ENCODE measurements around the gene COPA. TPM values are rescaled to one million over a fixed set of nuclear protein-coding genes. Genes with fewer than 3 reads are reported as not detected.

Gene COPA
- total RNA-seq, 1 experiment from 2014 or later: 141 TPM

- Histone ChIP-seq H3K4me1 (ENCODE audit: insufficient read depth, low read length) (no peaks in the 10 kb centered on the region), H2AFZ (ENCODE audit: low read length) (no peak overlapping the region), H3K27me3 (ENCODE audit: low read length) (no peaks in the 10 kb centered on the region), H3F3A (ENCODE audit: low read length, unreplicated experiment) (no peaks in the 10 kb centered on the region), H3K36me3 (ENCODE audit: low read depth, low read length) (no peaks in the 10 kb centered on the region), H3K9me2 (replicated peaks; ENCODE audit: low read length) (no peaks in the 10 kb centered on the region), H3K27ac (ENCODE audit: low read length) (no peak overlapping the region), H3K4me2 (ENCODE audit: low read length) (no peak overlapping the region), H4K20me1 (ENCODE audit: low read length) (no peaks in the 10 kb centered on the region), H3K9ac (ENCODE audit: low read length) (no peak overlapping the region), H3K79me2 (ENCODE audit: low read length) (no peaks in the 10 kb centered on the region), H3K9me3 (ENCODE audit: low read length) (no peaks in the 10 kb centered on the region), H3K4me3 (ENCODE audit: low read length) (no peak overlapping the region)
- intact Hi-C loops (cut with micrococcal nuclease): no loop called here
- CTCF ChIA-PET: no interaction called here
- TF ChIP-seq, protein P1, sequence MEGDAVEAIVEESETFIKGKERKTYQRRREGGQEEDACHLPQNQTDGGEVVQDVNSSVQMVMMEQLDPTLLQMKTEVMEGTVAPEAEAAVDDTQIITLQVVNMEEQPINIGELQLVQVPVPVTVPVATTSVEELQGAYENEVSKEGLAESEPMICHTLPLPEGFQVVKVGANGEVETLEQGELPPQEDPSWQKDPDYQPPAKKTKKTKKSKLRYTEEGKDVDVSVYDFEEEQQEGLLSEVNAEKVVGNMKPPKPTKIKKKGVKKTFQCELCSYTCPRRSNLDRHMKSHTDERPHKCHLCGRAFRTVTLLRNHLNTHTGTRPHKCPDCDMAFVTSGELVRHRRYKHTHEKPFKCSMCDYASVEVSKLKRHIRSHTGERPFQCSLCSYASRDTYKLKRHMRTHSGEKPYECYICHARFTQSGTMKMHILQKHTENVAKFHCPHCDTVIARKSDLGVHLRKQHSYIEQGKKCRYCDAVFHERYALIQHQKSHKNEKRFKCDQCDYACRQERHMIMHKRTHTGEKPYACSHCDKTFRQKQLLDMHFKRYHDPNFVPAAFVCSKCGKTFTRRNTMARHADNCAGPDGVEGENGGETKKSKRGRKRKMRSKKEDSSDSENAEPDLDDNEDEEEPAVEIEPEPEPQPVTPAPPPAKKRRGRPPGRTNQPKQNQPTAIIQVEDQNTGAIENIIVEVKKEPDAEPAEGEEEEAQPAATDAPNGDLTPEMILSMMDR (conservative IDR thresholded peaks at IDR 0.05; ENCODE audit: low read depth, low read length): no peak
- no peak for TF ChIP-seq EZH2 (IDR thresholded peaks at IDR 0.05; ENCODE audit: low read length, unreplicated experiment)
- TF ChIP-seq EZH2phosphoT487 (IDR thresholded peaks at IDR 0.05; ENCODE audit: borderline replicate concordance, low read length): no peak
- DNase-seq: no peak
- POLR2A ChIA-PET (ENCODE audit: unreplicated experiment): interaction anchor here (0.6 kb wide), 1 partner anchor 1193 kb away, joined by 4 read pairs; no protein-coding TSS in a partner anchor
- BruUV-seq (replicated peaks): no TSS peak
- no peak for ATAC-seq
Observed at GRCh38 chr1:160371756-160372155, 28.7 kb upstream of the COPA start.

GRCh38 chr1:160371346-160371631 is 28.2 kb upstream of the COPA start:
- no peak overlapping the region for H3K9ac ChIP-seq (ENCODE audit: low read length)
- intact Hi-C loops (cut with micrococcal nuclease): no loop called here
- BruUV-seq (replicated peaks): no TSS peak
- H3F3A ChIP-seq (ENCODE audit: low read length, unreplicated experiment): no peaks in the 10 kb centered on the region
- no peaks in the 10 kb centered on the region for H4K20me1 ChIP-seq (ENCODE audit: low read length)
- H3K36me3 ChIP-seq (ENCODE audit: low read depth, low read length): no peaks in the 10 kb centered on the region
- ChIA-PET POLR2A (ENCODE audit: unreplicated experiment) (interaction anchor here (0.6 kb wide), 1 partner anchor 29 kb away, joined by 3 read pairs; no protein-coding TSS in a partner anchor), CTCF (no interaction called here)
- H3K27ac ChIP-seq (ENCODE audit: low read length): no peak overlapping the region
- H3K27me3 ChIP-seq (ENCODE audit: low read length): no peaks in the 10 kb centered on the region
- ATAC-seq: no peak
- no peak for DNase-seq
- no peaks in the 10 kb centered on the region for H3K4me1 ChIP-seq (ENCODE audit: insufficient read depth, low read length)
- H3K9me2 ChIP-seq (replicated peaks; ENCODE audit: low read length): no peaks in the 10 kb centered on the region
- no peak for TF ChIP-seq EZH2 (IDR thresholded peaks at IDR 0.05; ENCODE audit: low read length, unreplicated experiment)
- TF ChIP-seq EZH2phosphoT487 (IDR thresholded peaks at IDR 0.05; ENCODE audit: borderline replicate concordance, low read length): no peak
- no peaks in the 10 kb centered on the region for H3K9me3 ChIP-seq (ENCODE audit: low read length)
- H3K79me2 ChIP-seq (ENCODE audit: low read length): no peaks in the 10 kb centered on the region
- no peak overlapping the region for H3K4me3 ChIP-seq (ENCODE audit: low read length)
- no peak overlapping the region for H2AFZ ChIP-seq (ENCODE audit: low read length)
- no peak overlapping the region for H3K4me2 ChIP-seq (ENCODE audit: low read length)

DNA sequence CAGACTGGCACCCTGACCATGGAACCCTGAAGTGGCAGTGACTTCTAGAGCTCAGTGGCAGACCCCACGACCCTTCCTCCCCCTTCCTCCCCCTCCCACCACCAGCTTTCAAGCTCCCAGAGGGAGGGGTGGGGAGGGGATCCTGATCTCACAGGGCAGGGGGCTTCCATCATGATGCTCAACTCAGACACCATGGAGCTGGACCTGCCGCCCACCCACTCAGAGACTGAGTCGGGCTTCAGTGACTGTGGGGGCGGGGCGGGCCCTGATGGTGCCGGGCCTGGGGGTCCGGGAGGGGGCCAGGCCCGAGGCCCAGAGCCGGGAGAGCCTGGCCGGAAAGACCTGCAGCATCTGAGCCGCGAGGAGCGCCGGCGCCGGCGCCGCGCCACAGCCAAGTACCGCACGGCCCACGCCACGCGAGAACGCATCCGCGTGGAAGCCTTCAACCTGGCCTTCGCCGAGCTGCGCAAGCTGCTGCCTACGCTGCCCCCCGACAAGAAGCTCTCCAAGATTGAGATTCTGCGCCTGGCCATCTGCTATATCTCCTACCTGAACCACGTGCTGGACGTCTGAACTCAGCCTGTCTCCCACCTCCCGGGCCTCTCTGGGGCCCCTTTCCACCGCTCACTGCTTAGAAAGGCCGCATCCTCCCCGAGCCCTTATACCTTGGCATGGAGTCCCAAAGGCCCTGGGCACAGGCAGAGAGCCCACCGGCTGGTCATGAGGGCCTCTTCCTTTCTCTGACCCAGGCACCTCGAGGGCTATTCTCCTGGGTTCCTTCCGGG is 27.7 kb upstream of the COPA start:
- Histone ChIP-seq H3K9me3 (ENCODE audit: low read length) (no peaks in the 10 kb centered on the region), H3K27ac (ENCODE audit: low read length) (no peak overlapping the region), H3K9me2 (replicated peaks; ENCODE audit: low read length) (no peaks in the 10 kb centered on the region), H3F3A (ENCODE audit: low read length, unreplicated experiment) (no peaks in the 10 kb centered on the region), H3K4me1 (ENCODE audit: insufficient read depth, low read length) (no peaks in the 10 kb centered on the region), H3K79me2 (ENCODE audit: low read length) (no peaks in the 10 kb centered on the region), H3K4me3 (ENCODE audit: low read length) (no peak overlapping the region), H4K20me1 (ENCODE audit: low read length) (no peaks in the 10 kb centered on the region), H3K36me3 (ENCODE audit: low read depth, low read length) (no peaks in the 10 kb centered on the region), H3K27me3 (ENCODE audit: low read length) (no peaks in the 10 kb centered on the region), H3K9ac (ENCODE audit: low read length) (no peak overlapping the region), H3K4me2 (ENCODE audit: low read length) (no peak overlapping the region), H2AFZ (ENCODE audit: low read length) (no peak overlapping the region)
- BruUV-seq (replicated peaks): no TSS peak
- ATAC-seq (no peak), DNase-seq (no peak)
- intact Hi-C loops (cut with micrococcal nuclease): no loop called here
- TF ChIP-seq EZH2 (IDR thresholded peaks at IDR 0.05; ENCODE audit: low read length, unreplicated experiment) (no peak), EZH2phosphoT487 (IDR thresholded peaks at IDR 0.05; ENCODE audit: borderline replicate concordance, low read length) (no peak)
- TF ChIP-seq, protein P1 (conservative IDR thresholded peaks at IDR 0.05; ENCODE audit: low read depth, low read length): no peak
- ChIA-PET POLR2A (ENCODE audit: unreplicated experiment) (interaction anchor here (0.6 kb wide), 1 partner anchor 29 kb away, joined by 3 read pairs; no protein-coding TSS in a partner anchor), CTCF (no interaction called here)
